ENCODE measurements around the gene SPINK2. TPM values are rescaled to one million over a fixed set of nuclear protein-coding genes. Genes with fewer than 3 reads are reported as not detected.

Gene SPINK2
- total and polyA plus RNA-seq, 2 of the 8 experiments (the other 6 are each of a cell fraction or from before 2014, with no cell fraction given): 0.89 to 1.4 TPM

DNA sequence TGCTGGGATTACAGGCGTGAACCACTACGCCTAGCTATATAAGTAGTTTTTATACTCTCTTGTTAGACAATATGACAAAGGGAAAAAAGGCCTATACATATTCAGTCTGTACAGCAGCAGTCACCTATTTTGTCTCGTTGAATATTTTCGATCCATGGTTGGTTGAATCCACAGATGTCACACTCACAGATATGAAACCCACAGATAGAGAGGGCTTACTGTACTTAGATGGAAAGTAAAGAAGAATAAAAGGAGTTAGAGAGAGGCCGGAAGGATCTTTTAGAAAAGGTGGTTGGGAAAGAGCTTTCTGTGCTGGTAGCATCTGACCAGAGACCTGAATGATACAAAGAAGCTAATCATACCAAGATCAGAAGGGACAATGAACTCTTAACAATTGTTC lies 38.3 kb upstream of the SPINK2 start:
- H3K4me3 ChIP-seq (ENCODE audit: extremely low read depth in 1 of 4, insufficient read depth in 2 of 4, low read depth in 3 of 4, low read length in 4 of 4): no peak overlapping the region
- H3K23ac ChIP-seq (ENCODE audit: insufficient read length): no peak overlapping the region
- no peak overlapping the region for H3K14ac ChIP-seq (ENCODE audit: insufficient read length)
- no peaks in the 10 kb centered on the region for H3K4me1 ChIP-seq (replicated peaks in 1 of 4; ENCODE audit: control insufficient read depth in 3 of 4, insufficient read depth in 4 of 4, low read length in 3 of 4)
- no peak overlapping the region for H2BK15ac ChIP-seq (ENCODE audit: low read length)
- no peaks in the 10 kb centered on the region for H3K79me1 ChIP-seq (ENCODE audit: low read depth, low read length)
- no peak overlapping the region for H2BK20ac ChIP-seq (ENCODE audit: low read length)
- H4K5ac ChIP-seq (ENCODE audit: insufficient read length, low read depth, low read length): no peak overlapping the region
- no peaks in the 10 kb centered on the region for H4K20me1 ChIP-seq (replicated peaks in 1 of 2; ENCODE audit: control insufficient read depth in 1 of 2, insufficient read depth in 2 of 2, low read length in 2 of 2)
- WGBS, 2 experiments (ENCODE audit: extremely low coverage in 1 of 2, insufficient coverage in 1 of 2, insufficient read length in 1 of 2, insufficient replicate concordance in 2 of 2, low coverage in 1 of 2, low lambda C conversion rate in 2 of 2, missing lambda C conversion rate in 1 of 2): 98 to 100% methylated on average over 1 to 5 of the region's 5 CpGs
- H3K9me3 ChIP-seq (ENCODE audit: insufficient read depth in 2 of 2, low read depth in 1 of 2, low read length in 1 of 2): no peaks in the 10 kb centered on the region
- H3K4ac ChIP-seq (replicated peaks; ENCODE audit: insufficient read length, low read depth, low read length): no peak overlapping the region
- H2BK5ac ChIP-seq (ENCODE audit: low read depth, low read length): no peak overlapping the region
- no peak overlapping the region for H3K27ac ChIP-seq (ENCODE audit: low read depth, low read length)
- ChIA-PET POLR2A (ENCODE audit: partially characterized antibody) (interaction anchor here (0.9 kb wide), 1 partner anchor 47 kb away, joined by 3 read pairs; no protein-coding TSS in a partner anchor), CTCF (ENCODE audit: partially characterized antibody) (interaction anchor here (0.7 to 1.9 kb wide), 4 partner anchors 9 to 324 kb away, joined by 3 to 4 read pairs (median 4); no protein-coding TSS in a partner anchor)
- no peak overlapping the region for H4K8ac ChIP-seq (ENCODE audit: extremely low read depth, insufficient read depth, low read length)
- H3K56ac ChIP-seq (replicated peaks; ENCODE audit: insufficient read length, low read depth, low read length): no peak overlapping the region
- no peaks in the 10 kb centered on the region for H3K27me3 ChIP-seq (replicated peaks in 1 of 4; ENCODE audit: control insufficient read depth in 3 of 4, extremely low read depth in 1 of 4, insufficient read depth in 3 of 4, low read length in 3 of 4)
- H3K9ac ChIP-seq (replicated peaks in 1 of 4; ENCODE audit: extremely low read depth in 1 of 4, low read depth in 3 of 4, low read length in 3 of 4): no peak overlapping the region
- no peak overlapping the region for H2BK120ac ChIP-seq (replicated peaks; ENCODE audit: low read depth, low read length)
- TF ChIP-seq TAF1 (IDR thresholded peaks at IDR 0.05; ENCODE audit: low read depth, low read length) (no peak), JUN (IDR thresholded peaks at IDR 0.05; ENCODE audit: low read depth, low read length) (no peak), POLR2A (IDR thresholded peaks at IDR 0.05; ENCODE audit: control extremely low read depth in 1 of 2, low read depth in 2 of 2, low read length in 2 of 2) (no peak), ZNF274 (IDR thresholded peaks at IDR 0.05; ENCODE audit: borderline replicate concordance, extremely low read depth, low read length) (no peak)
- no peaks in the 10 kb centered on the region for H3K23me2 ChIP-seq (ENCODE audit: low read depth, low read length)
- FAIRE-seq (no peak), DNase-seq (ENCODE audit: low read depth in 1 of 2, low spot score in 2 of 2) (no peak)
- no peaks in the 10 kb centered on the region for H3K36me3 ChIP-seq (ENCODE audit: control insufficient read depth in 2 of 4, insufficient read depth in 4 of 4, low read length in 3 of 4)
- H4K91ac ChIP-seq (replicated peaks; ENCODE audit: insufficient read length, low read length): no peak overlapping the region
- H2AK5ac ChIP-seq (ENCODE audit: low read depth, low read length): no peak overlapping the region
- no peaks in the 10 kb centered on the region for H3K79me2 ChIP-seq (ENCODE audit: control insufficient read depth in 1 of 2, insufficient read depth in 2 of 2, low read length in 2 of 2)
- H2BK12ac ChIP-seq (ENCODE audit: low read depth, low read length): no peak overlapping the region
- no peak overlapping the region for H2AFZ ChIP-seq (ENCODE audit: low read length)
- no peak overlapping the region for H3K4me2 ChIP-seq (ENCODE audit: insufficient read depth in 1 of 2, low read depth in 2 of 2, low read length in 2 of 2)
- no peak overlapping the region; the same call in 1 of the 2 replicates for H3K18ac ChIP-seq (ENCODE audit: extremely low read depth, low read length)

Measured in H1 (cell line).